OCI-LY1 (cell line): ENCODE measurements around the gene CARD8.

Experiments used
- H2AFZ ChIP-seq: fragments of 200-600 bp; sonication (generic), shearing (Covaris generic); 2 replicates; pipeline ENCODE4 v1.6.0; 2014; ENCODE audit warnings: antibody characterized with exemption, mild to moderate bottlenecking, low read length
- H3F3A ChIP-seq: fragments of 200-600 bp; sonication (generic), shearing (Covaris generic); 2 replicates; pipeline ENCODE4 v1.6.0; 2014; ENCODE audit warnings: mild to moderate bottlenecking, antibody characterized with exemption, low read length, moderate library complexity; ENCODE audit not compliant: insufficient read depth
- H3K27ac ChIP-seq: fragments of 200-600 bp; sonication (generic); 2 replicates; pipeline ENCODE4 v1.5.1; 2014; ENCODE audit warnings: low read length, mixed run types, mild to moderate bottlenecking, low read depth; ENCODE audit not compliant: poor library complexity, severe bottlenecking
- H3K27me3 ChIP-seq: fragments of 200-600 bp; sonication (generic); 2 replicates; pipeline ENCODE4 v1.6.0; 2014; ENCODE audit warnings: antibody characterized with exemption, mild to moderate bottlenecking, low read length, moderate library complexity; ENCODE audit not compliant: insufficient read depth
- H3K36me3 ChIP-seq: fragments of 200-600 bp; sonication (generic); 2 replicates; pipeline ENCODE4 v1.6.1; 2014; ENCODE audit warnings: mild to moderate bottlenecking, antibody characterized with exemption, low read length, moderate library complexity, mixed read lengths; ENCODE audit not compliant: insufficient read depth
- H3K4me1 ChIP-seq: fragments of 200-600 bp; sonication (generic); 2 replicates; pipeline ENCODE4 v1.5.1; 2014; ENCODE audit warnings: mild to moderate bottlenecking, low read length, moderate library complexity; ENCODE audit not compliant: insufficient read depth, severe bottlenecking
- H3K4me2 ChIP-seq: fragments of 200-600 bp; sonication (generic), shearing (Covaris generic); 2 replicates; pipeline ENCODE4 v1.6.1; 2014; ENCODE audit warnings: low read length
- H3K4me3 ChIP-seq: fragments of 200-600 bp; sonication (generic); 2 replicates; pipeline ENCODE4 v1.5.1; 2014; ENCODE audit warnings: low read length, low read depth, mild to moderate bottlenecking, mixed read lengths; ENCODE audit not compliant: poor library complexity, severe bottlenecking
- H3K79me2 ChIP-seq: fragments of 200-600 bp; shearing (Covaris generic); 2 replicates; pipeline ENCODE4 v1.6.1; 2016; ENCODE audit warnings: mixed run types, low read length, mixed read lengths; ENCODE audit not compliant: insufficient read depth
- H3K9ac ChIP-seq: fragments of 200-600 bp; sonication (generic), shearing (Covaris generic); 2 replicates; pipeline ENCODE4 v1.6.1; 2014; ENCODE audit warnings: mild to moderate bottlenecking, low read length, mixed read lengths
- H3K9me2 ChIP-seq: fragments of 200-600 bp; sonication (generic), shearing (Covaris generic); 2 replicates; pipeline ENCODE4 v1.6.1; 2014; ENCODE audit warnings: low read depth, mild to moderate bottlenecking, low read length, mixed read lengths
- H3K9me3 ChIP-seq: fragments of 200-600 bp; shearing (Covaris generic); 2 replicates; pipeline ENCODE4 v1.6.1; 2014; ENCODE audit warnings: low read length, mixed read lengths
- H4K20me1 ChIP-seq: fragments of 200-600 bp; sonication (generic), shearing (Covaris generic); 2 replicates; pipeline ENCODE4 v1.6.0; 2016; ENCODE audit warnings: mild to moderate bottlenecking, low read length; ENCODE audit not compliant: insufficient read depth
- CTCF ChIP-seq: fragments of 200-600 bp; sonication (generic), shearing (Covaris generic); IDR thresholded peaks from 2 replicates; pipeline ENCODE4 v1.5.1; 2017; ENCODE audit warnings: mild to moderate bottlenecking, antibody characterized with exemption, low read length, moderate library complexity, mixed read lengths
- EZH2 ChIP-seq: fragments of 200-600 bp; sonication (generic), shearing (Covaris generic); IDR thresholded peaks from 2 replicates; pipeline ENCODE4 v1.8.0; 2017; ENCODE audit warnings: borderline replicate concordance, mixed run types, mild to moderate bottlenecking, antibody characterized with exemption, low read length, moderate library complexity, mixed read lengths

Gene CARD8

GRCh38 chr19:48182434-48182833, 73.3 kb downstream of the CARD8 start:
- Histone ChIP-seq H3K4me3 (no peak overlapping the region), H3K9me2 (no peaks in the 10 kb centered on the region), H3K9ac (no peak overlapping the region), H3K4me2 (no peak overlapping the region), H4K20me1 (no peaks in the 10 kb centered on the region), H3K27me3 (no peaks in the 10 kb centered on the region), H3K4me1 (peaks cover 24% of the 10 kb centered on the region), H3K27ac (no peak overlapping the region), H3K9me3 (peaks cover 8% of the 10 kb centered on the region), H3K79me2 (no peaks in the 10 kb centered on the region), H3K36me3 (peaks cover 18% of the 10 kb centered on the region), H3F3A (no peaks in the 10 kb centered on the region; the same call in 1 of the 2 replicates), H2AFZ (no peak overlapping the region)
- no peak for TF ChIP-seq CTCF
- no peak for TF ChIP-seq EZH2

- Histone ChIP-seq H3K79me2 (no peaks in the 10 kb centered on the region), H3K36me3 (peaks cover 18% of the 10 kb centered on the region), H3K9me3 (peaks cover 8% of the 10 kb centered on the region), H2AFZ (no peak overlapping the region), H3K4me3 (no peak overlapping the region), H3K9me2 (no peaks in the 10 kb centered on the region), H4K20me1 (no peaks in the 10 kb centered on the region), H3F3A (no peaks in the 10 kb centered on the region; the same call in 1 of the 2 replicates), H3K27me3 (no peaks in the 10 kb centered on the region), H3K9ac (no peak overlapping the region), H3K4me1 (peaks cover 17% of the 10 kb centered on the region), H3K27ac (no peak overlapping the region), H3K4me2 (no peak overlapping the region)
- TF ChIP-seq CTCF (no peak), EZH2 (no peak)
These were observed 74.2 kb downstream of the CARD8 start for GRCh38 chr19:48181505-48181904.

- H3K9me2 ChIP-seq: no peaks in the 10 kb centered on the region
- TF ChIP-seq EZH2: no peak
- TF ChIP-seq CTCF: no peak
- no peaks in the 10 kb centered on the region for H3F3A ChIP-seq
These were observed 79.5 kb downstream of the CARD8 start for GRCh38 chr19:48176226-48176625.

More at GRCh38 chr19:48176226-48176625, 79.5 kb downstream of the CARD8 start:
- peaks cover 8% of the 10 kb centered on the region for H3K4me1 ChIP-seq
- no peak overlapping the region for H3K9ac ChIP-seq
- H3K79me2 ChIP-seq: no peaks in the 10 kb centered on the region
- H4K20me1 ChIP-seq: no peaks in the 10 kb centered on the region
- no peak overlapping the region for H3K4me2 ChIP-seq
- no peak overlapping the region for H3K27ac ChIP-seq
- no peak overlapping the region for H2AFZ ChIP-seq
- H3K36me3 ChIP-seq: peaks cover 19% of the 10 kb centered on the region
- H3K4me3 ChIP-seq: no peak overlapping the region
- no peaks in the 10 kb centered on the region for H3K27me3 ChIP-seq
- peaks cover 2% of the 10 kb centered on the region for H3K9me3 ChIP-seq
